Astrocyte of the spinal cord (primary cell): ENCODE results near the gene AGAP2.
A peak's percentile ranks its signal among the peaks of the same experiment; 100 is the strongest.

Source experiments
- DNase-seq: peaks from one replicate; pipeline ENCODE4 v3.0.0; 2011; ENCODE audit warnings: low read depth, low spot score
- H3K4me3 ChIP-seq: 2 replicates; pipeline ENCODE4 v1.5.1; 2011; ENCODE audit warnings: low read depth, mild to moderate bottlenecking, low read length, moderate library complexity
- in situ Hi-C: cut with HindIII; loops from 2 replicates; pipeline ENCODE4 v1.10.0; 2017; ENCODE audit warnings: low sequenced_read_pairs
- TF ChIP-seq, protein P1 (sequence below): IDR thresholded peaks from 2 replicates; pipeline ENCODE4 v1.5.1; 2012; ENCODE audit warnings: low read depth, mild to moderate bottlenecking, low read length, inconsistent platforms

Gene AGAP2

GRCh38 chr12:57763881-57764661 lies 25.5 kb upstream of the AGAP2 start:
- in situ Hi-C loops = no loop called here
- TF ChIP-seq, protein P1, sequence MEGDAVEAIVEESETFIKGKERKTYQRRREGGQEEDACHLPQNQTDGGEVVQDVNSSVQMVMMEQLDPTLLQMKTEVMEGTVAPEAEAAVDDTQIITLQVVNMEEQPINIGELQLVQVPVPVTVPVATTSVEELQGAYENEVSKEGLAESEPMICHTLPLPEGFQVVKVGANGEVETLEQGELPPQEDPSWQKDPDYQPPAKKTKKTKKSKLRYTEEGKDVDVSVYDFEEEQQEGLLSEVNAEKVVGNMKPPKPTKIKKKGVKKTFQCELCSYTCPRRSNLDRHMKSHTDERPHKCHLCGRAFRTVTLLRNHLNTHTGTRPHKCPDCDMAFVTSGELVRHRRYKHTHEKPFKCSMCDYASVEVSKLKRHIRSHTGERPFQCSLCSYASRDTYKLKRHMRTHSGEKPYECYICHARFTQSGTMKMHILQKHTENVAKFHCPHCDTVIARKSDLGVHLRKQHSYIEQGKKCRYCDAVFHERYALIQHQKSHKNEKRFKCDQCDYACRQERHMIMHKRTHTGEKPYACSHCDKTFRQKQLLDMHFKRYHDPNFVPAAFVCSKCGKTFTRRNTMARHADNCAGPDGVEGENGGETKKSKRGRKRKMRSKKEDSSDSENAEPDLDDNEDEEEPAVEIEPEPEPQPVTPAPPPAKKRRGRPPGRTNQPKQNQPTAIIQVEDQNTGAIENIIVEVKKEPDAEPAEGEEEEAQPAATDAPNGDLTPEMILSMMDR = no peak

GRCh38 chr12:57762463-57762862 lies 23.9 kb upstream of the AGAP2 start:
- in situ Hi-C loops = no loop called here
- H3K4me3 ChIP-seq = no peak overlapping the region
- TF ChIP-seq, protein P1 = no peak
- DNase-seq = no peak

More at GRCh38 chr12:57763881-57764661, 25.5 kb upstream of the AGAP2 start:
- H3K4me3 ChIP-seq = no peak overlapping the region
- no peak for DNase-seq

GRCh38 chr12:57761391-57761998 lies 23.0 kb upstream of the AGAP2 start:
- in situ Hi-C loops = no loop called here
- TF ChIP-seq, protein P1 = no peak
- H3K4me3 ChIP-seq = no peak overlapping the region
- DNase-seq = no peak

- in situ Hi-C loops = no loop called here
- TF ChIP-seq, protein P1 = no peak
- DNase-seq = no peak
- no peak overlapping the region for H3K4me3 ChIP-seq
These were observed 21.9 kb upstream of the AGAP2 start for GRCh38 chr12:57760347-57760982.

DNA sequence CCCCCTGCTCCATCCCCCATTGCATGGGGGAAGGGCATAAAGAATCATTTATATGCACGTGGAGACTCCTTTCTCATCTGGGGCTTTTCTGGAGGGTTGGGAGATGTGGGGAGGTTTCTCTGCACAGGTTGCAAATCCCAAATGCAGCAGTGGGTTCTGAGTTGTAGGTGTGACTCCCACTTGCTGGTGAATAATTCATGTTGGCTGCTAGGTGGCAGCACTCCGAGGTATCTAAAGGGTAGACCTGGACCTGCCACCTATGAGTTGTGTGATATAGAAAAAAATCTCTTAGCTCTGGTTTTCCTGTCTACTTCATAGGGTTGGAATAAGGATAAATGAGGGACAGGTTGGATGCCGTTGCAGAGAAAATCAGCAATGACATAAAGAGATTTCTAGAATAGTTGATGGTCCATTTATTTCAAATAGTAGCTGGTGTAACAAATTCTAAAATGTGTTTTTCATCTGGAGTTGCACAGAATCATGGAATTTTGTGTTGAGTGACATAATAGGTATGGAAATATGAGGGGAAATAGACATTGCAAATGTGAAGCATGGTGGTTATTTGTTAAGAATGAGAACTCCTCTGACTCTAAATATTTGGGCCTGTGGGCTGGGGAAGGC lies 20.9 kb upstream of the AGAP2 start:
- no peak for DNase-seq
- in situ Hi-C loops = no loop called here
- TF ChIP-seq, protein P1 = peak; percentile 46
- H3K4me3 ChIP-seq = no peak overlapping the region

DNA sequence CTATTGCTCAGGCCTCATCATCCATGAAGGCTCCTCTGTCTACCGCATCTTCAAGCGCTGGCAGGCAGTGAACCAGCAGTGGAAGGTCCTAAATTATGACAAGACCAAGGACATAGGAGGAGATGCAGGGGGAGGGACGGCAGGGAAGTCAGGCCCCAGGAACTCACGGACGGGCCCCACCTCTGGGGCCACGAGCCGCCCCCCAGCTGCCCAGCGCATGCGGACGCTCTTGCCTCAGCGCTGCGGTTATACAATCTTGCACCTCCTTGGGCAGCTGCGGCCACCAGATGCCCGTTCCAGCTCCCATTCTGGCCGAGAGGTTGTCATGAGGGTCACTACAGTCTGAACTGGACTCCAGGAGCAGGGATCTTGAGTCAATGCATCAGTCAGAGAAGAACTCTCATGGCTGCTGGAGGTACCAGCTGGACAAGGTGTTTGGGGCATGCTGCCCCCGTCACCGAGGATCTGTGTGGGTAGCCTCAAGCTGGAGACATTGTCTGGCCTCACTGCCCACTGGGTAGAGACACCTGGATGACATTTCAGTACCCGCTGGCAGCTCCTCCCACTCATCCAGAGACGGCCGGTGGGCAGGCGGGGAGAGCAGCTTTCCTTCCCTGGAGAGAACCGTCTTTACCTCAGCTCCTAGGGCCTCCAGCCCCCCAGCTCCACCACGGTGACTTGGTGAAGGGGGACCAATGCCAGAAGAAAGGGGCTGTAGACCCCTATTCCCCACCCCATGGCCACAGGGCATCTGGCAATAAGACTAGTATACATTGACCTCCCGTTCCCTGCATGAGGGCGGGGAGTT lies 20.2 kb upstream of the AGAP2 start:
- H3K4me3 ChIP-seq = no peak overlapping the region
- DNase-seq = no peak
- TF ChIP-seq, protein P1 = no peak
- in situ Hi-C loops = no loop called here
